Body of pancreas (tissue), 4 donors: Measurements from ENCODE around the gene DCANP1.

Source experiments
- POLR2A ChIP-seq, 3 donors: fragments of 450-650 bp; IDR thresholded peaks; one replicate each; pipeline ENCODE4 v1.6.1; 2016; ENCODE audit warnings: antibody characterized with exemption in 3 of 3, mild to moderate bottlenecking in 2 of 3
- TF ChIP-seq, protein P1 (sequence below), 7 experiments: fragments of 450-650 bp in 4 of 7; fragments of 200-600 bp in 3 of 7; sonication (generic) in 3 of 7; IDR thresholded peaks; one replicate each; pipeline ENCODE4 v1.5.1; 2016 to 2019; ENCODE audit warnings: antibody characterized with exemption in 7 of 7

DNA sequence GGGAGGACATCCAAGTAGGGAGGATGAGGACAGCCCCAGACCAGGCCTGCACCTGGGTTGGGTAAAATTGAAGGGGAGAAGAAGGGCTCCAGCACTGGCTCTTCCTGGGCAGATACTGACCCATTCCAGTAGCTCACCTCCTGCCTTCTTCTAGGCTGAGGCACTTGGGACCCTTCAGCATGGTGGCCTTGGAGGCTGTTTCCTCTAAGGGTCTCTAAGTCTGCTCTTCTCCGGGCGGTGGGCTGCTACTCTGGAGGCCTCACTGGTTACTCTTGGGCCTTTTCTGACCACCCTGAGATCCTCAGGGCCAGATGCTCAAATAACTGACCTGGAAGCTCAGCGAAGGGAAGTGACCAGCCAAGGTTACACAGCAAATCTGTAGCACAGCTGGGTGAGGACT, 7.8 kb upstream of the DCANP1 start:
- TF ChIP-seq, protein P1, sequence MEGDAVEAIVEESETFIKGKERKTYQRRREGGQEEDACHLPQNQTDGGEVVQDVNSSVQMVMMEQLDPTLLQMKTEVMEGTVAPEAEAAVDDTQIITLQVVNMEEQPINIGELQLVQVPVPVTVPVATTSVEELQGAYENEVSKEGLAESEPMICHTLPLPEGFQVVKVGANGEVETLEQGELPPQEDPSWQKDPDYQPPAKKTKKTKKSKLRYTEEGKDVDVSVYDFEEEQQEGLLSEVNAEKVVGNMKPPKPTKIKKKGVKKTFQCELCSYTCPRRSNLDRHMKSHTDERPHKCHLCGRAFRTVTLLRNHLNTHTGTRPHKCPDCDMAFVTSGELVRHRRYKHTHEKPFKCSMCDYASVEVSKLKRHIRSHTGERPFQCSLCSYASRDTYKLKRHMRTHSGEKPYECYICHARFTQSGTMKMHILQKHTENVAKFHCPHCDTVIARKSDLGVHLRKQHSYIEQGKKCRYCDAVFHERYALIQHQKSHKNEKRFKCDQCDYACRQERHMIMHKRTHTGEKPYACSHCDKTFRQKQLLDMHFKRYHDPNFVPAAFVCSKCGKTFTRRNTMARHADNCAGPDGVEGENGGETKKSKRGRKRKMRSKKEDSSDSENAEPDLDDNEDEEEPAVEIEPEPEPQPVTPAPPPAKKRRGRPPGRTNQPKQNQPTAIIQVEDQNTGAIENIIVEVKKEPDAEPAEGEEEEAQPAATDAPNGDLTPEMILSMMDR (IDR thresholded peaks at IDR 0.05), result no peak
- TF ChIP-seq POLR2A (IDR thresholded peaks at IDR 0.05), result no peak
